WTC11 (cell line): ENCODE data around the gene ERBB4. TPM values are rescaled to one million over a fixed set of nuclear protein-coding genes. Genes with fewer than 3 reads are reported as not detected.
"Not testable (repeated sequence)": the region's sequence is repeated elsewhere in the genome, so short reads cannot be mapped to it uniquely, and the experiment has no call there.

Source experiments
- ATAC-seq: fragments of 200-7000 bp; cut with Tn5 transposase; 2 replicates; pipeline ENCODE4 v1.10.0; 2021; ENCODE audit warnings: mild to moderate bottlenecking, moderate library complexity
- CTCF ChIA-PET: fragments of 300-600 bp; sonication (Branson Sonifier 250); formaldehyde crosslinking; loops from one replicate; lab custom pipeline; 2021; ENCODE audit warnings: antibody characterized with exemption; lab: Charles Lee
- POLR2A ChIA-PET: fragments of 350-600 bp; sonication (Branson Sonifier 250); formaldehyde crosslinking; loops from one replicate; lab custom pipeline; 2021; ENCODE audit warnings: antibody characterized with exemption; lab: Charles Lee
- DNase-seq: peaks from one replicate; pipeline ENCODE4 v3.0.0; 2021; ENCODE audit warnings: low spot score
- H3K27ac Mint-ChIP-seq: 2 replicates; pipeline ENCODE4 v1.8.0; 2021; ENCODE audit warnings: mixed read lengths
- H3K27me3 Mint-ChIP-seq: 2 replicates; pipeline ENCODE4 v1.8.0; 2021; ENCODE audit warnings: low read depth, mild to moderate bottlenecking, moderate library complexity, mixed read lengths
- H3K36me3 Mint-ChIP-seq: 2 replicates; pipeline ENCODE4 v1.8.0; 2021; ENCODE audit warnings: mixed read lengths
- H3K4me1 Mint-ChIP-seq: 2 replicates; pipeline ENCODE4 v1.8.0; 2022; ENCODE audit warnings: mixed read lengths
- H3K4me3 Mint-ChIP-seq: 2 replicates; pipeline ENCODE4 v1.8.0; 2021; ENCODE audit warnings: mild to moderate bottlenecking, moderate library complexity, mixed read lengths
- H3K9me3 Mint-ChIP-seq: 2 replicates; pipeline ENCODE4 v1.8.0; 2021; ENCODE audit warnings: mixed read lengths
- CREM ChIP-seq: sonication (generic); formaldehyde crosslinking; IDR thresholded peaks from 2 replicates; pipeline ENCODE4 v1.8.1; 2022; ENCODE audit warnings: mild to moderate bottlenecking, missing genetic modification reagents, moderate library complexity
- ELF4 ChIP-seq: sonication (generic); formaldehyde crosslinking; IDR thresholded peaks from 2 replicates; pipeline ENCODE4 v1.8.1; 2022; ENCODE audit warnings: low read depth, mild to moderate bottlenecking, moderate library complexity, missing genetic modification reagents
- GRHL2 ChIP-seq: fragments of 250-450 bp; sonication (Bioruptor Pico); IDR thresholded peaks from 2 replicates; pipeline ENCODE4 v1.8.0; 2022; ENCODE audit warnings: mild to moderate bottlenecking, moderate library complexity; ENCODE audit not compliant: insufficient replicate concordance, severe bottlenecking
- JAZF1 ChIP-seq: fragments of 250-450 bp; sonication (Bioruptor Pico); IDR thresholded peaks from 2 replicates; pipeline ENCODE4 v1.9.0; 2021; ENCODE audit warnings: moderate library complexity, mild to moderate bottlenecking, inconsistent platforms
- KAT7 ChIP-seq: sonication (generic); formaldehyde crosslinking; IDR thresholded peaks from 2 replicates; pipeline ENCODE4 v1.8.1; 2023; ENCODE audit warnings: missing genetic modification reagents, mild to moderate bottlenecking, borderline replicate concordance
- NR3C1 ChIP-seq: sonication (generic); formaldehyde crosslinking; conservative IDR thresholded peaks from 2 replicates; pipeline ENCODE4 v1.8.1; 2023; ENCODE audit warnings: low read depth, mild to moderate bottlenecking, missing genetic modification reagents
- PRRX2 ChIP-seq: fragments of 250-450 bp; sonication (Bioruptor Pico); IDR thresholded peaks from 2 replicates; pipeline ENCODE4 v1.8.0; 2021; ENCODE audit warnings: mild to moderate bottlenecking
- total RNA-seq: library from RNA; stranded (reverse); gene quantifications from 3 replicates; pipeline ENCODE4 v1.2.3, GENCODE V29; 2021
- TF ChIP-seq, protein P1 (sequence below): fragments of 250-450 bp; sonication (Bioruptor Pico); conservative IDR thresholded peaks from 2 replicates; pipeline ENCODE4 v1.9.0; 2021; ENCODE audit warnings: mild to moderate bottlenecking
- TF ChIP-seq, protein P2 (sequence below): sonication (generic); formaldehyde crosslinking; IDR thresholded peaks from 2 replicates; pipeline ENCODE4 v1.8.1; 2023; ENCODE audit warnings: mild to moderate bottlenecking, missing genetic modification reagents, moderate library complexity
- TF ChIP-seq, protein P3 (sequence below): sonication (generic); formaldehyde crosslinking; IDR thresholded peaks from 2 replicates; pipeline ENCODE4 v1.8.1; 2023; ENCODE audit warnings: mild to moderate bottlenecking, missing genetic modification reagents
- TF ChIP-seq, protein P4 (sequence below): fragments of 250-450 bp; sonication (Bioruptor Pico); IDR thresholded peaks from 2 replicates; pipeline ENCODE4 v1.9.0; 2021; ENCODE audit warnings: mild to moderate bottlenecking
- TF ChIP-seq, protein P5 (sequence below): sonication (generic); formaldehyde crosslinking; IDR thresholded peaks from 2 replicates; pipeline ENCODE4 v1.8.1; 2023; ENCODE audit warnings: mild to moderate bottlenecking, missing genetic modification reagents

The ERBB4 gene
- total RNA-seq, 1 experiment from 2014 or later, result 1.6 TPM

DNA sequence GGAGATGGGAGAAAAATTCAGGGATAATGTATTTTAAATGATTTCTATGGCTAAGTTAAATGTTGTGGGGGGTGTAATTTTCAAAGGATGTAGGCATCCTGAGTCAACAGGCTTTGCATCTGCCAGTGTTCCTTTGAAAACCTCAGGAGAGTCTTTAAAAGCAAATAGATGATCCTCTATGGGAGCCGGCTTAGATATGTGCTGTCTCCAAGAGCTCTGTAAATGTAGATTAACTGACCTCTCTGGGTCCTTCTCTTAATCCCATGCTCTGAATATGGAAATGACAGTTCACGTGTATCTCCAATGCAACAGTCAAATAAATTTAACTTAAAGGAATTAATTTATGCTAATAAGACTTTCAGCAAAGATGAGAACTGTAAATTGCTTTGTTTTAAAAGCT lies 292.7 kb downstream of the ERBB4 start:
- Mint-ChIP-seq H3K4me1 (peaks cover 6% of the 10 kb centered on the region; the same call in 1 of the 2 replicates), H3K27ac (no peak overlapping the region), H3K4me3 (no peak overlapping the region), H3K36me3 (no peaks in the 10 kb centered on the region), H3K27me3 (no peaks in the 10 kb centered on the region), H3K9me3 (no peaks in the 10 kb centered on the region)
- POLR2A ChIA-PET, result no interaction called here
- DNase-seq, result no peak
- CTCF ChIA-PET, result interaction anchor here (1.2 to 1.4 kb wide), 2 partner anchors 274 to 287 kb away, joined by 4 to 5 read pairs; no protein-coding TSS in a partner anchor
- ATAC-seq, result peak; percentile 61; the same call in 1 of the 2 replicates
- no peak for TF ChIP-seq ELF4 (CRISPR knock-in tag)
- no peak for TF ChIP-seq NR3C1 (CRISPR knock-in tag)
- TF ChIP-seq PRRX2, result no peak
- TF ChIP-seq, protein P1, sequence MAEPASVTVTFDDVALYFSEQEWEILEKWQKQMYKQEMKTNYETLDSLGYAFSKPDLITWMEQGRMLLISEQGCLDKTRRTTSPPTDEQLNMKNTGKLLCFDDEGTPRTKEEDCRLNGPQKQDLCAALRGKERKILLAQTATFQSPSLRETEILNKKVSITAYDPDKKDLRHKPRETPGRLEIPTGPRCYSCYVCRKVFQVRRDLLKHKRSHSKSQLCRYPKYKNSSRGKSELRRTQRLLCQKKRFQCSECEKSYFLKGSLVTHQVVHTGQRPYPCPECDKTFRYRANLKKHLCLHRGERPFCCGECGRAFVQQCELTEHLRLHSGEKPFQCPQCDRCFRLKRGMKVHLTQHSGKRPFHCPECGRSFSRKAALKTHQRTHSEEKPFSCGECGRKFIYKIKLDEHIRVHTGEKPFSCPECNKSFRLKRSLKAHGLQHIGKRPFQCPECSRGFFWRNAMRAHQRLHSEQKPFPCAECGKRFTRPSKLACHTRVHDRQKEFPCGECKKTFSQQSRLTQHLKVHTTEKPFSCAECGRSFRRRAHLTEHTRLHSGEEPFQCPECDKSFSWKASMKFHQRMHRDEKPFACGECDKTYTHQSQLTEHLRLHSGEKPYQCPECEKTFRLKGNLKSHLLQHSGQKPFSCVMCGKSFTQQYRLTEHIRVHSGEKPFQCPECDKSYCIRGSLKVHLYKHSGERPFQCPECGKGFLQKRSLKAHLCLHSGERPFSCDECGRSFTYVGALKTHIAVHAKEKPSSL (CRISPR knock-in tag), result no peak
- no peak for TF ChIP-seq KAT7
- TF ChIP-seq, protein P2, sequence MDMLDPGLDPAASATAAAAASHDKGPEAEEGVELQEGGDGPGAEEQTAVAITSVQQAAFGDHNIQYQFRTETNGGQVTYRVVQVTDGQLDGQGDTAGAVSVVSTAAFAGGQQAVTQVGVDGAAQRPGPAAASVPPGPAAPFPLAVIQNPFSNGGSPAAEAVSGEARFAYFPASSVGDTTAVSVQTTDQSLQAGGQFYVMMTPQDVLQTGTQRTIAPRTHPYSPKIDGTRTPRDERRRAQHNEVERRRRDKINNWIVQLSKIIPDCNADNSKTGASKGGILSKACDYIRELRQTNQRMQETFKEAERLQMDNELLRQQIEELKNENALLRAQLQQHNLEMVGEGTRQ (CRISPR knock-in tag), result no peak
- no peak for TF ChIP-seq JAZF1 (CRISPR knock-in tag)
- no peak for TF ChIP-seq CREM (CRISPR knock-in tag)
- TF ChIP-seq, protein P3, sequence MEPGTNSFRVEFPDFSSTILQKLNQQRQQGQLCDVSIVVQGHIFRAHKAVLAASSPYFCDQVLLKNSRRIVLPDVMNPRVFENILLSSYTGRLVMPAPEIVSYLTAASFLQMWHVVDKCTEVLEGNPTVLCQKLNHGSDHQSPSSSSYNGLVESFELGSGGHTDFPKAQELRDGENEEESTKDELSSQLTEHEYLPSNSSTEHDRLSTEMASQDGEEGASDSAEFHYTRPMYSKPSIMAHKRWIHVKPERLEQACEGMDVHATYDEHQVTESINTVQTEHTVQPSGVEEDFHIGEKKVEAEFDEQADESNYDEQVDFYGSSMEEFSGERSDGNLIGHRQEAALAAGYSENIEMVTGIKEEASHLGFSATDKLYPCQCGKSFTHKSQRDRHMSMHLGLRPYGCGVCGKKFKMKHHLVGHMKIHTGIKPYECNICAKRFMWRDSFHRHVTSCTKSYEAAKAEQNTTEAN (CRISPR knock-in tag), result no peak
- TF ChIP-seq, protein P4, sequence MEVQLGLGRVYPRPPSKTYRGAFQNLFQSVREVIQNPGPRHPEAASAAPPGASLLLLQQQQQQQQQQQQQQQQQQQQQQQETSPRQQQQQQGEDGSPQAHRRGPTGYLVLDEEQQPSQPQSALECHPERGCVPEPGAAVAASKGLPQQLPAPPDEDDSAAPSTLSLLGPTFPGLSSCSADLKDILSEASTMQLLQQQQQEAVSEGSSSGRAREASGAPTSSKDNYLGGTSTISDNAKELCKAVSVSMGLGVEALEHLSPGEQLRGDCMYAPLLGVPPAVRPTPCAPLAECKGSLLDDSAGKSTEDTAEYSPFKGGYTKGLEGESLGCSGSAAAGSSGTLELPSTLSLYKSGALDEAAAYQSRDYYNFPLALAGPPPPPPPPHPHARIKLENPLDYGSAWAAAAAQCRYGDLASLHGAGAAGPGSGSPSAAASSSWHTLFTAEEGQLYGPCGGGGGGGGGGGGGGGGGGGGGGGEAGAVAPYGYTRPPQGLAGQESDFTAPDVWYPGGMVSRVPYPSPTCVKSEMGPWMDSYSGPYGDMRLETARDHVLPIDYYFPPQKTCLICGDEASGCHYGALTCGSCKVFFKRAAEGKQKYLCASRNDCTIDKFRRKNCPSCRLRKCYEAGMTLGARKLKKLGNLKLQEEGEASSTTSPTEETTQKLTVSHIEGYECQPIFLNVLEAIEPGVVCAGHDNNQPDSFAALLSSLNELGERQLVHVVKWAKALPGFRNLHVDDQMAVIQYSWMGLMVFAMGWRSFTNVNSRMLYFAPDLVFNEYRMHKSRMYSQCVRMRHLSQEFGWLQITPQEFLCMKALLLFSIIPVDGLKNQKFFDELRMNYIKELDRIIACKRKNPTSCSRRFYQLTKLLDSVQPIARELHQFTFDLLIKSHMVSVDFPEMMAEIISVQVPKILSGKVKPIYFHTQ (CRISPR knock-in tag), result no peak

DNA sequence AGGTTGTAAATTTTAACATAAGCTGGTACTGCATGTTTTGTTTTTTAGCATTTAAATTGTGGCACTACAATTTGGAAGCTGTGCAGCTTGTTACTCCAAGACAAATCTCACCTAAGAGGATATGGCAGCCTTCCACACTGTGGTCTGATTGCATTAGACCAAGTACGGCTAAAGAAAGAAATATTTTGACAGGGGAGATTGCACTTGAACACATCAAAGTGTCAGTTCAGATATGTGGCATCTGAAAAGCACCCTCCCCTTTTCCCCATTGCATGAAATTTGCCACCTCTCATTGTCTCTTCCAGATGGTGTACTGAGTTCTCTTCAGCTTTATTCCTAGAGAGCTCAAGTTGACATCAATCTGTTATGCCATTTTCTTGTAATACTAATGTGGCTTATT lies 295.9 kb downstream of the ERBB4 start:
- ATAC-seq (no peak), DNase-seq (no peak)
- CTCF ChIA-PET, result interaction anchor here (1.3 kb wide), 1 partner anchor 325 kb away, joined by 3 read pairs; no protein-coding TSS in a partner anchor
- H3K4me1 Mint-ChIP-seq, result peaks cover 11% of the 10 kb centered on the region
- no peak for TF ChIP-seq GRHL2 (CRISPR knock-in tag)
- TF ChIP-seq, protein P5, sequence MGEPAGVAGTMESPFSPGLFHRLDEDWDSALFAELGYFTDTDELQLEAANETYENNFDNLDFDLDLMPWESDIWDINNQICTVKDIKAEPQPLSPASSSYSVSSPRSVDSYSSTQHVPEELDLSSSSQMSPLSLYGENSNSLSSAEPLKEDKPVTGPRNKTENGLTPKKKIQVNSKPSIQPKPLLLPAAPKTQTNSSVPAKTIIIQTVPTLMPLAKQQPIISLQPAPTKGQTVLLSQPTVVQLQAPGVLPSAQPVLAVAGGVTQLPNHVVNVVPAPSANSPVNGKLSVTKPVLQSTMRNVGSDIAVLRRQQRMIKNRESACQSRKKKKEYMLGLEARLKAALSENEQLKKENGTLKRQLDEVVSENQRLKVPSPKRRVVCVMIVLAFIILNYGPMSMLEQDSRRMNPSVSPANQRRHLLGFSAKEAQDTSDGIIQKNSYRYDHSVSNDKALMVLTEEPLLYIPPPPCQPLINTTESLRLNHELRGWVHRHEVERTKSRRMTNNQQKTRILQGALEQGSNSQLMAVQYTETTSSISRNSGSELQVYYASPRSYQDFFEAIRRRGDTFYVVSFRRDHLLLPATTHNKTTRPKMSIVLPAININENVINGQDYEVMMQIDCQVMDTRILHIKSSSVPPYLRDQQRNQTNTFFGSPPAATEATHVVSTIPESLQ, result no peak
- no peak overlapping the region for H3K4me3 Mint-ChIP-seq
- no peaks in the 10 kb centered on the region for H3K27me3 Mint-ChIP-seq
- no peak overlapping the region for H3K27ac Mint-ChIP-seq
- H3K36me3 Mint-ChIP-seq, result no peaks in the 10 kb centered on the region
- peaks cover 3% of the 10 kb centered on the region; the same call in 1 of the 2 replicates for H3K9me3 Mint-ChIP-seq
- POLR2A ChIA-PET, result no interaction called here

DNA sequence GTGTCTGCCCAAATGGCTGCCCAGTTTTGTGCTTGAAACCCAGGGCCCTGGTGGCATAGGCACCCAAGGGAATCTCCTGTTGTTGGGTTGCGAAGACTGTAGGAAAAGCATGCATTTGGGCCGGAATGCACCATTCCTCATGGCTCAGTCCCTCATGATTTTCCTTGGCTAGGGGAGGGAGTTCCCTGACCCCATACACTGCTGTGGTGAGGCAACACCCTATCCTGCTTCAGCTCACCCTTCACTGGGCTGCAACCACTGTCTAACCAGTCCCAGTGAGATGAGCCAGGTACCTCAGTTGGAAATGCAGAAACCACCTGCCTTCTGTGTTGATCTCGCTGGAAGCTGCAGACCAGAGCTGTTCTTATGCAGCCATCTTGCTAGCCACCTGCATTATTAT lies 300.4 kb downstream of the ERBB4 start:
- peak; percentile 79 for ATAC-seq
- CTCF ChIA-PET, result interaction anchor here (0.7 to 1.5 kb wide), 3 partner anchors 11 to 282 kb away, joined by 3 to 6 read pairs (median 3); no protein-coding TSS in a partner anchor
- not testable (repeated sequence) for H3K36me3 Mint-ChIP-seq

More for the DNA sequence above, 300.4 kb downstream of the ERBB4 start:
- H3K27me3 Mint-ChIP-seq, DNase-seq, POLR2A ChIA-PET: not testable (repeated sequence)
- peaks cover 30% of the 10 kb centered on the region for H3K4me1 Mint-ChIP-seq
- H3K27ac Mint-ChIP-seq, result peak overlapping the region; percentile 4; the same call in 1 of the 2 replicates
- 0 out of 2 replicates have a peak overlapping the region, but pooled peaks have one; percentile 29 for H3K4me3 Mint-ChIP-seq
- peaks cover 11% of the 10 kb centered on the region for H3K9me3 Mint-ChIP-seq
